T-helper 17 cell (primary cell): ENCODE results near the gene SAMD4B. TPM values are rescaled to one million over a fixed set of nuclear protein-coding genes. Genes with fewer than 3 reads are reported as not detected.

Experiments
- ATAC-seq: fragments of 150-1000 bp; cut with Tn5 transposase; 2 replicates; pipeline ENCODE4 v1.10.0; 2021; ENCODE audit warnings: mild to moderate bottlenecking, moderate library complexity
- DNase-seq, 3 donors: peaks; one replicate each; pipeline versions ENCODE4 v3.0.0 to v3.0.0-alpha.2; 2020 to 2021
- H3K9me3 ChIP-seq: one replicate; pipeline ENCODE4 v1.7.0; 2013; ENCODE audit warnings: low read length, mild to moderate bottlenecking; ENCODE audit not compliant: control insufficient read depth, poor library complexity, severe bottlenecking
- H3K27ac Mint-ChIP-seq: one replicate; pipeline ENCODE4 v1.8.0; 2022; ENCODE audit warnings: mild to moderate bottlenecking, moderate library complexity, mixed read lengths
- H3K27me3 Mint-ChIP-seq: one replicate; pipeline ENCODE4 v1.8.0; 2022; ENCODE audit warnings: mixed read lengths
- H3K36me3 Mint-ChIP-seq: one replicate; pipeline ENCODE4 v1.8.0; 2022; ENCODE audit warnings: low read depth, mixed read lengths
- H3K4me1 Mint-ChIP-seq: one replicate; pipeline ENCODE4 v1.8.0; 2022; ENCODE audit warnings: mild to moderate bottlenecking, mixed read lengths
- H3K4me3 Mint-ChIP-seq: one replicate; pipeline ENCODE4 v1.8.0; 2022; ENCODE audit warnings: mild to moderate bottlenecking, moderate library complexity, mixed read lengths
- total RNA-seq, 4 donors: library from RNA in 2 of 4; stranded (reverse) in 2 of 4; gene quantifications; one replicate each; pipeline ENCODE4 v1.2.3 and lab custom pipeline; 2022 to 2026

Gene SAMD4B
- total RNA-seq, 2 donors from 2014 or later = 64.2 to 93.2 TPM

- H3K27ac Mint-ChIP-seq = no peak overlapping the region
- peaks cover 26% of the 10 kb centered on the region for H3K4me1 Mint-ChIP-seq
- no peaks in the 10 kb centered on the region for H3K27me3 Mint-ChIP-seq
- H3K4me3 Mint-ChIP-seq = no peak overlapping the region
- no peaks in the 10 kb centered on the region for H3K9me3 ChIP-seq
- ATAC-seq (no peak), DNase-seq (no peak)
- H3K36me3 Mint-ChIP-seq = peaks cover 12% of the 10 kb centered on the region
Observed at GRCh38 chr19:39352381-39353255, 10.4 kb downstream of the SAMD4B start.

- ATAC-seq (no peak), DNase-seq (no peak)
- H3K36me3 Mint-ChIP-seq = peaks cover 2% of the 10 kb centered on the region
- H3K9me3 ChIP-seq = no peaks in the 10 kb centered on the region
- no peaks in the 10 kb centered on the region for H3K27me3 Mint-ChIP-seq
- peak overlapping the region; percentile 43 for H3K27ac Mint-ChIP-seq
- peak overlapping the region; percentile 7 for H3K4me3 Mint-ChIP-seq
- peaks cover 11% of the 10 kb centered on the region for H3K4me1 Mint-ChIP-seq
Observed at GRCh38 chr19:39355253-39355652, 13.0 kb downstream of the SAMD4B start.

- H3K27ac Mint-ChIP-seq = peak overlapping the region; percentile 43
- ATAC-seq = no peak
- peaks cover 11% of the 10 kb centered on the region for H3K4me1 Mint-ChIP-seq
- H3K4me3 Mint-ChIP-seq = no peak overlapping the region
- no peak for DNase-seq
- peaks cover 2% of the 10 kb centered on the region for H3K36me3 Mint-ChIP-seq
- no peaks in the 10 kb centered on the region for H3K9me3 ChIP-seq
- no peaks in the 10 kb centered on the region for H3K27me3 Mint-ChIP-seq
Observed at GRCh38 chr19:39356073-39356472, 13.9 kb downstream of the SAMD4B start.

GRCh38 chr19:39356647-39357046 lies 14.4 kb downstream of the SAMD4B start:
- no peaks in the 10 kb centered on the region for H3K9me3 ChIP-seq
- no peak overlapping the region for H3K4me3 Mint-ChIP-seq
- H3K27me3 Mint-ChIP-seq = no peaks in the 10 kb centered on the region
- no peak for DNase-seq
- peaks cover 11% of the 10 kb centered on the region for H3K4me1 Mint-ChIP-seq
- no peak for ATAC-seq
- no peak overlapping the region for H3K27ac Mint-ChIP-seq
- peaks cover 2% of the 10 kb centered on the region for H3K36me3 Mint-ChIP-seq

- peaks cover 2% of the 10 kb centered on the region for H3K36me3 Mint-ChIP-seq
- ATAC-seq = no peak
Observed at GRCh38 chr19:39359026-39359425, 16.8 kb downstream of the SAMD4B start.

GRCh38 chr19:39360599-39360998 lies 18.4 kb downstream of the SAMD4B start:
- Mint-ChIP-seq H3K4me1 (peaks cover 10% of the 10 kb centered on the region), H3K27me3 (no peaks in the 10 kb centered on the region), H3K27ac (peak overlapping the region; percentile 9), H3K36me3 (peaks cover 2% of the 10 kb centered on the region), H3K4me3 (no peak overlapping the region)
- H3K9me3 ChIP-seq = no peaks in the 10 kb centered on the region
- ATAC-seq (no peak), DNase-seq (no peak)

More at GRCh38 chr19:39359026-39359425, 16.8 kb downstream of the SAMD4B start:
- no peaks in the 10 kb centered on the region for H3K27me3 Mint-ChIP-seq
- H3K4me3 Mint-ChIP-seq = no peak overlapping the region
- no peak for DNase-seq
- H3K4me1 Mint-ChIP-seq = peaks cover 11% of the 10 kb centered on the region
- H3K27ac Mint-ChIP-seq = no peak overlapping the region
- H3K9me3 ChIP-seq = no peaks in the 10 kb centered on the region

- peak; percentile 28 for ATAC-seq
- DNase-seq = no peak
- Mint-ChIP-seq H3K27ac (peak overlapping the region; percentile 47), H3K4me1 (peaks cover 7% of the 10 kb centered on the region), H3K36me3 (no peaks in the 10 kb centered on the region), H3K27me3 (no peaks in the 10 kb centered on the region), H3K4me3 (no peak overlapping the region)
- no peaks in the 10 kb centered on the region for H3K9me3 ChIP-seq
Observed at GRCh38 chr19:39362682-39363657, 20.7 kb downstream of the SAMD4B start.

- peak; percentile 18 for ATAC-seq
- peaks cover 9% of the 10 kb centered on the region for H3K4me1 Mint-ChIP-seq
- no peaks in the 10 kb centered on the region for H3K36me3 Mint-ChIP-seq
- no peaks in the 10 kb centered on the region for H3K9me3 ChIP-seq
- no peaks in the 10 kb centered on the region for H3K27me3 Mint-ChIP-seq
- H3K4me3 Mint-ChIP-seq = no peak overlapping the region
- peak overlapping the region; percentile 47 for H3K27ac Mint-ChIP-seq
- DNase-seq = no peak
Observed at GRCh38 chr19:39363901-39364457, 21.8 kb downstream of the SAMD4B start.

GRCh38 chr19:39365531-39365930 lies 23.3 kb downstream of the SAMD4B start:
- ATAC-seq (no peak), DNase-seq (no peak)
- no peaks in the 10 kb centered on the region for H3K9me3 ChIP-seq
- Mint-ChIP-seq H3K4me3 (no peak overlapping the region), H3K4me1 (peaks cover 9% of the 10 kb centered on the region), H3K36me3 (peaks cover 1% of the 10 kb centered on the region), H3K27ac (no peak overlapping the region), H3K27me3 (no peaks in the 10 kb centered on the region)

GRCh38 chr19:39369200-39369599 lies 27.0 kb downstream of the SAMD4B start:
- Mint-ChIP-seq H3K27me3 (no peaks in the 10 kb centered on the region), H3K27ac (no peak overlapping the region), H3K36me3 (peaks cover 5% of the 10 kb centered on the region), H3K4me1 (peaks cover 9% of the 10 kb centered on the region), H3K4me3 (no peak overlapping the region)
- H3K9me3 ChIP-seq = no peaks in the 10 kb centered on the region
- ATAC-seq (no peak), DNase-seq (no peak)

GRCh38 chr19:39370735-39371134 lies 28.5 kb downstream of the SAMD4B start:
- Mint-ChIP-seq H3K4me3 (no peak overlapping the region), H3K27ac (no peak overlapping the region), H3K4me1 (peaks cover 9% of the 10 kb centered on the region), H3K36me3 (peaks cover 10% of the 10 kb centered on the region), H3K27me3 (no peaks in the 10 kb centered on the region)
- H3K9me3 ChIP-seq = no peaks in the 10 kb centered on the region
- ATAC-seq (no peak), DNase-seq (no peak)

GRCh38 chr19:39372047-39372802 lies 30.0 kb downstream of the SAMD4B start:
- Mint-ChIP-seq H3K4me3 (peak overlapping the region; percentile 56), H3K36me3 (peaks cover 15% of the 10 kb centered on the region), H3K27me3 (no peaks in the 10 kb centered on the region), H3K27ac (peak overlapping the region; percentile 53), H3K4me1 (peaks cover 12% of the 10 kb centered on the region)
- no peak for DNase-seq
- no peak for ATAC-seq
- H3K9me3 ChIP-seq = no peaks in the 10 kb centered on the region
